HS-27A (cell line): ENCODE results near the gene ORC6.
"Not testable (repeated sequence)": the region's sequence is repeated elsewhere in the genome, so short reads cannot be mapped to it uniquely, and the experiment has no call there.

ENCODE experiments used
- DNase-seq: peaks from one replicate; pipeline ENCODE4 v3.0.0-alpha.2; 2012; ENCODE audit warnings: low read depth, missing footprints

The ORC6 gene, protein sequence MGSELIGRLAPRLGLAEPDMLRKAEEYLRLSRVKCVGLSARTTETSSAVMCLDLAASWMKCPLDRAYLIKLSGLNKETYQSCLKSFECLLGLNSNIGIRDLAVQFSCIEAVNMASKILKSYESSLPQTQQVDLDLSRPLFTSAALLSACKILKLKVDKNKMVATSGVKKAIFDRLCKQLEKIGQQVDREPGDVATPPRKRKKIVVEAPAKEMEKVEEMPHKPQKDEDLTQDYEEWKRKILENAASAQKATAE

DNA sequence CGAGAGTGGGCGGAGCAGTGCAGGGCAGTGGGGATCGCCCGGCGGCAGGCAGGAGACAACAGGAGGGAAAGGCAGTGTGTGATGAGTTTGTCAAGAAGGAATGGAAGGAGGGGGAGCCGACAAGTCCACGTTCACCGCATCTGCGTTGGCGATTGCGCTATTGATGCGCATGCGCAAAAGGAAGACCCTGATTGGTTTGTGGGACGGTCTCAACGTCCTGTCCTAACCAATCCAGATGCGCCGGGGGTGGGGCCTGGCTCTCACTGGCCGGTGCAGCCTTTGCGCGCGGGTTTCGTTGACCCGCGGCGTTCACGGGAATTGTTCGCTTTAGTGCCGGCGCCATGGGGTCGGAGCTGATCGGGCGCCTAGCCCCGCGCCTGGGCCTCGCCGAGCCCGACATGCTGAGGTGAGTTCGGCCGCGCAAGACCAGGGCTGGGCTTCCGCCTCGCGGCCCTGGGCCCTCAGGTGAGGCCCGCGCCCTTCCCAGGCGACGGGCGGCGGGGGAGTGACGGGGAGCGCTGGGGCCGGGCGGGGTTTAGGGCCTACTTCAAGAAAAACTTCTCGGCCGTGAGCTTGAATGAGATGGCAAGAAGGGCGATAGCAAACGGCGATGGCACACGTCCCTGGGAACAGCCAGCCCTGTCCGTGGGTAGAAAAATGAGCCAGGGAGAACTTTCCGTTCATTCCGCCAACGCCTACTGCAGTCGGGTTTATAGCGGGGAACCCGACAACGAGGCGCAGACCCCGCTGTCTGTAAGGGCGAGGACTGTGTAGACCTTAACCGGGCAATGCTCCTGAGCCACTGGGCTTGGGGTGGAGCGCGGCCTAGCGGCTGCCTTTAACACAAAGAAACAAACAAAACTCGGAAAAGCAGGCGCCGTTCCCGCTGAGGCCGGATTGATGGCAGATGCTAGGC lies at the start of gene ORC6:
ORC6 (plus strand) TSS at position 295 of the 916 bp plus-strand sequence; CDS start at position 342, 47 bp downstream.
- DNase-seq, result peak; percentile 99

DNA sequence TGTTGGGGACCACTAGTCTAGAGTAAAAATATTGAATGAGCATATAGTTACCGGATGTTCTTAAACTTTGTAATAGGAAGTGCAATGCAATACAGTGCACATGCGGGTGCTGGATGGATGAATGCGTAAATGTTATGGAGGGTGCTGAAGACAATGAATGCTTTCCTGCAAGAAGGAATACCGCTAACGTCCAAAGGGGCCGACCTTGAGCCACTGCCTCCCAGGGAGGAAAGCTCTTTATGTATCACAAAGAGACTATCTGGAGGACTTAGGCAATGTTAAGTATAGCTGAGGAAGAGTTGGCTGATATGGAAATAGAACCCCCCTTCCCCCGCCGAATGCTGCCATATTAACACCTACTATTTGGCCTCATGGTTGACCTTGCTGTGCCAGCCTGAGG lies 40.8 kb upstream of the ORC6 start:
- no peak for DNase-seq

DNA sequence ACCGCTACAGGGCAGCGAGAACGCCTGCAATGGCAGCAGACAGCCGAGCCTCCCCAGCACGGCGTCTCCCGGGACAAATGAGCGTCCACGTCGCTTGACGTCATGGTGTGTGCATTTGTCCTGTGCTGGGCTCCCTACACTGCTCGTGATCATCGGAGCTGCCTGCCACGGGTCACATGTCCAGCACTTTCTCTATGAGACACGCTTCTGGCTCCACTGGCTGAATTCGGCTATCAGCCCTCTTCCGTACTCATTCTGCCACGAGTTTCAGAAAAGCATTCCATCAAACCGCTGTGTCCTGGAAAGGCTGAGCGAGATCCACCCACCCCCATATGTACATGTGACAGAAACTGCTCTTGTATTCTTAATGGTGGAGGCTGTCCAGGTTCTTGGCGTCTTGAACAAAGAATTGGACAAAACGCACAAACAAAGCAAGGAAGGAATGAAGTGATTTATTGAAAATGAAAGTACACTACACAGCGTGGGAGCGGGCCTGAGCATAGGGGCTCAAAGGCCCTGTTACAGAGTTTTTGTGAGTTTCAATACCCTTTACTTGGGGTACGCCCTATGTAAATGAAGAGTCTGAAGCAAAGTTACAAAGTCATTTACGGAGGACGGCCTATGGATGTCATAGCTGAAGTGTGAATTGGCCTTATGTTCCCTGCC lies 39.7 kb upstream of the ORC6 start:
- no peak for DNase-seq

DNA sequence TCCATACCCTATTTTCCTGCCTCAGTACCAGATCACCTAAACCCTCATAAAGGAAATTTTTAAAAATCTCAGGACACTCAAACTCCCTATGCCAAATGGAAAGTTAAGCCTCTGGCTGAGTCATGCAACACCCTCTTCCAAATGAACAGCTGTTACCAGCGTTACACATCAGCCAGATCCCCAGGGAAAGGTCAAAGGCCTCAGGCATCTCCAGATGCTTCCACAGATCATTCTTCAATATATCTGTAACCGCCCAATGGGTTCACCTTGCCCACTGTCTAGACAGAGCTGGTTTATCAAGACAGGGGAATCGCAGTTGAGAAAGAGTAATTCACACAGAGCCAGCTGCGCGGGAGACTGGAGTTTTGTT lies 39.2 kb upstream of the ORC6 start:
- no peak for DNase-seq

- no peak for DNase-seq
Measured at GRCh38 chr16:46651305-46651704, 38.2 kb upstream of the ORC6 start.

DNA sequence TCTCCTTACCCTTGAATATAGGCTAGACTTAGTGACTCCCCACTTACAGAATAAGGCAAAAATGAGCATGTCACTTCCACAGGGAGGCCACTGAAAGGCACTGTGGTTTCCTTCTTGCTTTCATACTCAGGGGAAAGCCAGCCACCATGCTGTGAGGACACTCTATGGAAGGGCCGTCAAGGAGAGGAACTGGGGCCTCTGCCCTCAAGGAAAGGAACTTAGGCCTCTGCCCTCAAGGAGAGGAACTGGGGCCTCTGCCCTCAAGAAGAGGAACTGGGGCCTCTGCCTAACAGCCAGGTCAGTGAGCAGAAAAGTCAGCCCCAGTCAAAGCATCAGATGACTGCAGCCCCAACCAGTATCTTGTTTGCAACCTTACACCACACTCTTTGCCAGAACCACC lies 30.5 kb upstream of the ORC6 start:
- DNase-seq, result no peak

DNA sequence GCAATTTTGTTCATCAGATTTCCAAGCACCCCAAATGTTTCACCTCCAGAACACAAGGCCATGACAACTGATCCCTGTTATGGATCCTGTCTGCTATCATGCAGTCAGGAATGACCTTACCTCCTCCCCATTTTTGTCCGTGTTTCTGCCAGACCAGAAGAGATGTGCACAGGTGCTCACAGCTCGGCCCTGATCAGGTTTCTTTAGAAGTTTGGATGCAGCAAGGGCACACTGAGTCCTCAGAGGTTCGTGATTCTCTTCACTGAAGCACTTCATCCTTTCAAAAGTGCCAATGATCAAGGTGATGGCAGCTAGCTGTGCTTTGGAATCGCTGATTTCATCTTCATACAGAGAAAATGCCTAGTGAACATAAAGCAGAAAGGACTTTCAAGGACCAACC lies 27.3 kb upstream of the ORC6 start:
- no peak for DNase-seq

DNA sequence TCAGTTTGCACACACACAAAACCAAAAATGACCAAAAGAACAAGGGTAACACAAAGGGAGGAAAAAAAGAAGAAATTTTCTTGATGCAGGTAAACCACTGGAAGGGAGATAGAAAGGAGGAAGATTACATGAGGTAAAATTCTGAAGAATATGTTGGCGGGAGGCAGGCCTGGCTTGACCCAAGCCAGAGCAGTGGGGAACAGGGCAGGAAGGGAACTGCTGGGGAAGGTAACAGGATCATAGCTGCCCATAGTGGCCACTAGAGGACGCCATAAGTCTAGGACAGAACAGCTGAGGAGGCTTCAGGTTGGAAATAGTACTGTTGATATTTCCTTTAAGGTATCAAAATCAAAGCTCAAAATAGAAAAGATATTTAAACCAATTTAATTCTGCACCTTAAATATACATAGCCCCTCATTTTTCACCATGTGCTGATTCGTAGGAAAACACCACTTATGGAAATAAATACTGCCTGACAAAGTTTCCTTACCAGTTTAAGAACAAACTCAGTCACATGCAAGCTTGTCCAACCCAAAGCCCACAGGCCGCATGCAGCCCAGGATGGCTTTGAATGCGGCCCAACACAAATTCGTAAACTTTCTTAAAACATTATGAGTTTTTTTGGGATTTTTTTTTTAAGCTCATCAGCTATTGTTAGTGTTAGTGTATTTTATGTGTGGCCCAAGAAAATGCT lies 16.0 kb upstream of the ORC6 start:
- peak; percentile 12 for DNase-seq

- not testable (repeated sequence) for DNase-seq
Measured at GRCh38 chr16:46677943-46678342, 11.5 kb upstream of the ORC6 start.

- not testable (repeated sequence) for DNase-seq
Measured at GRCh38 chr16:46681867-46682266, 7.6 kb upstream of the ORC6 start.

DNA sequence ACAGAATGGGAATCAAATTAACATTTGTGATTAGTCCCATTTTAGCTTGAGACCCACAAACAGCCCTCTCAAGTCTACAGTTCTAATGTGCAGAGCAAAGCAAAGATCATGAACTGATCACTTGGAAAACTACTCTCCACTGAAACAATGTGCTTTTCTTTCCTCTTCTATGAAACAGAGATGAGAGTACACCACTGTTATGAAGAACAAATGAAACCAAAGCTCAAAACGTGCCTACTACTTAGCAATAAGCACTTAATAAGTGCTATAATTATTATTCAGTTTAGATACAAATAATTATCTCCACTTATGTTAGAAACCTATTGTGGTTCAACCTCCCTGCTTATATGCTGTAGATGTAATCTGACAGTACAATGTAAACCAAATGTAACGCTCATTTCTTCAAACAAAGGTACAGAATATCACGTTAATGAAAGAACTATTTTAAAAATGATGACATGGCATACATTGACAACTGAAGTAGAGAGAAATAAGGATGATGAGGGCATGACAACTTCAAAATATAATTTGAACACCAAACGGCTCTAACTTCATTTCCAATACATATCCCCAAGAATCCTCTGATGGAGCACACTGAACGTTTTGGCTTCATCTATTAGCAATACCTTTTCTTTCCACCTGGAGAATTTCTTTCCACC lies 2.5 kb upstream of the ORC6 start:
- no peak for DNase-seq

DNA sequence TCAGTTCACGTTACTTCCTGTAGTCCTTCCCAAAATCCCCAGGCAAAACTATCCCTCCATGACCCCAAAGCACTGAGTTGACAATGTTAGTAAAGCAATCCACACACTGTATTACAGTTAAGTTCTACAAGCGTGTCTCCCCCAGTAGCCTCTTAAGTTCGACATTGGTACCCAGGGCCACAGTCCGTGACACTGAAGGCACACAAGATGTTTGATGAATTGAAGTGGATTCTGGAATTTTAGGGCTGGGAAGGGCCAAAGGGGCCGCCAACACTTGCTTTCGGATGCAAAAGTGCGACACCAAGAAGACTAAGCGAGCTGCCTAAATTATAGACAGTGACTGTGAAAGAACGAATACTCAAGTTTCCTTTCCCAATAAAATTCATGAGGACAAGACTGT lies 2.0 kb upstream of the ORC6 start:
- no peak for DNase-seq

- no peak for DNase-seq
Measured at GRCh38 chr16:46688101-46688653, 1.3 kb upstream of the ORC6 start.

DNA sequence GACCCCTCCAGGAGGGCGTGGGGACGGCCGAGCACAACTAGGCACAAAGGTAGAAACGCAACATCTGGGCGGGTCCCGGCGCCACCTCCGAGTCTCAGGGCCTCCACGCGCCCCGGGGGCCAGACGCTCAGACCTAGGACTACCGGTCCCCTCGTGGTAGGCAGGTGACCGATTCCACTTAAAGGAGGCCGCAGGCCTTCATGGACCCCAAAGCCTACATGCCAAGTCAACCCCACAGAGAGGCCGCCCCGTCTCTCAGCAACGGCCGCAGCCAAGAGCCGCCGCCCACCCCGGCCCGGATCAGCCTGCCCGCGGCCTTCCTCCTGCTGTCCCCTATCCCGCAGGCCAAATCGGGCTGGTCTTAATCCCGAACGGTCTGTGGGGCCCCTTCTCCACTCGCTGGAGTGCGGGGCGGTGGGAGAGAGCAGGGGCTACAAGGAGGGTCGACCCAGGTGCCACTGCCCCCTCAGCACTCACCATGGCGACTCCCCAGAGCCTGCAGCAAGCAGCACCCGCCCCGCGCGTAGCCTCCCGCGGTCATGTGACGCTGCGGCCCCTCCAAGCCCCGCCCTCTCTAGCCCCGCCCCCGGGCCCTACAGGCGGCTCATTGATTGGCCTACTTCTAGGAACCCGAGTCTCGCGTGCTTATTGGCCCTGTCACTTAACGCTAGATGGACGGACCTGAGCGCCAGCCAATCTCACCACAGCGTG lies 650 bp upstream of the ORC6 start, which contains the start of gene VPS35:
VPS35 (minus strand) TSS at position 525 of the 711 bp plus-strand sequence; CDS start at position 480, 45 bp downstream.
- DNase-seq, result peak; percentile 31

GRCh38 chr16:46690281-46691178 lies 1.1 kb downstream of the ORC6 start:
- peak; percentile 2 for DNase-seq

- no peak for DNase-seq
Measured at GRCh38 chr16:46691726-46692125, 2.3 kb downstream of the ORC6 start.

DNA sequence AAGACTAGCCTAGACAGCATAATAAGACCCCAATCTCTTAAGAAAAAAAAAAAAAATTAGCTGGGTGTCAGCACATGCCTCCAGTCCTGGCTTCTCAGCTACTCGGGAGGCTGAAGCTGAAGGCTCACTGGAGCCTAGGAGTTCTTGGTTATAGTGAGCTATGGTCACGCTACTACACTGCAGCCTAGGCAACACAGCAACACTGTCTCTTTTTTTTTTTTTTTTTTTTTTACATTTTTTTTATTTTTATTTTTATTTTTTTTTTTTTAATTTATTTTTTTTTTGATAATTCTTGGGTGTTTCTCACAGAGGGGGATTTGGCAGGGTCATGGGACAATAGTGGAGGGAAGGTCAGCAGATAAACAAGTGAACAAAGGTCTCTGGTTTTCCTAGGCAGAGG lies 4.1 kb downstream of the ORC6 start:
- no peak for DNase-seq

GRCh38 chr16:46695937-46696336 lies 6.5 kb downstream of the ORC6 start:
- no peak for DNase-seq

DNA sequence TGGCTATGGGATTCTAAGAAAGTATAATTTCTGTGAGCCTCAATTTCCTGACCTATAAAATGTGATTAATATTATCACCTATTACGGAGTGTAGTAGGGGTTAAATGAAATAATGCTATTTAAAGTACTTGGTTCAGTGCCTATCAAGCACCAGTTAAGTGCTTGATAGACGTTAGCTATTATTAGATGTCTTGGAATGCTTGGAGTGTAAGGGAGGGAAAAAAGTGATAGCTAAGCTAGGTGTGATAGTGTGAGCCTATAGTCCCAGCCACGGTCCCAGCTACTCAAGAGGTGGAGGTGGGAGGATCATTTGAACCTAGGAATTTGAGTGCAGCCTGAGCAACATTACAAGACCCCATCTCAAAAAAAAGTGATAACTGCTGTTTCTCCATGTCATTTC lies 7.5 kb downstream of the ORC6 start:
- DNase-seq, result no peak

DNA sequence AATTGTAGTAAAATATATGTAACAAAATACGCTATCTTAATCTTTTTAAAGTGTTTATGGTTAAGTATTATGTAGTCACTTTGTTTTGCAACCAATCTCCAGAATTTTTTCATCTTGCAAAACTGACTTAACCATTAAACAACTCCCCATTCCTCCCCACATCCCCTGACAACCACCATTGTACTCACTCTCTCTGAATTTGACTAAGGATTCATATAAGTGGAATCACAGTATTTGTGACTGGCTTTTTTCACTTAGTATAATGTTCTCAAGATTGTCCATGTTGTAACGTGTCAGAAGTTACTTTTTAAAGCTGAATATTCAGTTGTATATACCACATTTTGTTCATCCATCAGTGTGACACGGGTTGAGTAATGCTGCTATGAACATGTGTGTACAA lies 10.6 kb downstream of the ORC6 start:
- no peak for DNase-seq
